Kidney tubule cell (primary cell): ENCODE measurements around the gene LCA5L.
"Not testable (repeated sequence)": the region's sequence is repeated elsewhere in the genome, so short reads cannot be mapped to it uniquely, and the experiment has no call there.

Experiments used
- DNase-seq: peaks from one replicate; pipeline ENCODE4 v3.0.0-alpha.2; 2018; ENCODE audit warnings: low spot score

The LCA5L gene

GRCh38 chr21:39451332-39452206, 6.0 kb upstream of the LCA5L start, which contains the start of gene SH3BGR:
Gene SH3BGR, plus strand, starts transcription at chr21:39451970. Its CDS starts 127 bp downstream, at chr21:39452097.
- DNase-seq, result peak; percentile 38

GRCh38 chr21:39447264-39447663, 1.7 kb upstream of the LCA5L start:
- DNase-seq, result no peak

GRCh38 chr21:39444421-39445180, 977 bp downstream of the LCA5L start:
- DNase-seq, result peak; percentile 31

- DNase-seq, result peak; percentile 65
These were observed 3.8 kb downstream of the LCA5L start for GRCh38 chr21:39441502-39442475.

- no peak for DNase-seq
These were observed 6.3 kb downstream of the LCA5L start for GRCh38 chr21:39439232-39439631.

- no peak for DNase-seq
These were observed 10.6 kb downstream of the LCA5L start for GRCh38 chr21:39434950-39435349.

GRCh38 chr21:39430954-39431353, 14.6 kb downstream of the LCA5L start:
- no peak for DNase-seq

GRCh38 chr21:39430457-39430856, 15.1 kb downstream of the LCA5L start:
- peak; percentile 62 for DNase-seq

- DNase-seq, result no peak
These were observed 15.6 kb downstream of the LCA5L start for GRCh38 chr21:39430016-39430415.

- DNase-seq, result no peak
These were observed 16.1 kb downstream of the LCA5L start for GRCh38 chr21:39429445-39429844.

GRCh38 chr21:39422527-39423241, 22.9 kb downstream of the LCA5L start:
- no peak for DNase-seq

GRCh38 chr21:39419204-39419603, 26.4 kb downstream of the LCA5L start:
- not testable (repeated sequence) for DNase-seq

- no peak for DNase-seq
These were observed 39.5 kb downstream of the LCA5L start for GRCh38 chr21:39406065-39406464.

- no peak for DNase-seq
These were observed 45.4 kb downstream of the LCA5L start for GRCh38 chr21:39400173-39400572.

- no peak for DNase-seq
These were observed 47.8 kb downstream of the LCA5L start for GRCh38 chr21:39397646-39398385.

- DNase-seq, result peak; percentile 80
These were observed 52.6 kb downstream of the LCA5L start for GRCh38 chr21:39392981-39393380.

- no peak for DNase-seq
These were observed 55.3 kb downstream of the LCA5L start for GRCh38 chr21:39390212-39390765.

GRCh38 chr21:39388811-39389155, 56.8 kb downstream of the LCA5L start:
- DNase-seq, result no peak

GRCh38 chr21:39388038-39388810, 57.4 kb downstream of the LCA5L start:
- DNase-seq, result peak; percentile 82
